ENCODE results near the gene PDLIM7.
"Not testable (repeated sequence)": the region's sequence is repeated elsewhere in the genome, so short reads cannot be mapped to it uniquely, and the experiment has no call there.

- TF ChIP-seq, protein P1, sequence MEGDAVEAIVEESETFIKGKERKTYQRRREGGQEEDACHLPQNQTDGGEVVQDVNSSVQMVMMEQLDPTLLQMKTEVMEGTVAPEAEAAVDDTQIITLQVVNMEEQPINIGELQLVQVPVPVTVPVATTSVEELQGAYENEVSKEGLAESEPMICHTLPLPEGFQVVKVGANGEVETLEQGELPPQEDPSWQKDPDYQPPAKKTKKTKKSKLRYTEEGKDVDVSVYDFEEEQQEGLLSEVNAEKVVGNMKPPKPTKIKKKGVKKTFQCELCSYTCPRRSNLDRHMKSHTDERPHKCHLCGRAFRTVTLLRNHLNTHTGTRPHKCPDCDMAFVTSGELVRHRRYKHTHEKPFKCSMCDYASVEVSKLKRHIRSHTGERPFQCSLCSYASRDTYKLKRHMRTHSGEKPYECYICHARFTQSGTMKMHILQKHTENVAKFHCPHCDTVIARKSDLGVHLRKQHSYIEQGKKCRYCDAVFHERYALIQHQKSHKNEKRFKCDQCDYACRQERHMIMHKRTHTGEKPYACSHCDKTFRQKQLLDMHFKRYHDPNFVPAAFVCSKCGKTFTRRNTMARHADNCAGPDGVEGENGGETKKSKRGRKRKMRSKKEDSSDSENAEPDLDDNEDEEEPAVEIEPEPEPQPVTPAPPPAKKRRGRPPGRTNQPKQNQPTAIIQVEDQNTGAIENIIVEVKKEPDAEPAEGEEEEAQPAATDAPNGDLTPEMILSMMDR (conservative IDR thresholded peaks at IDR 0.05; ENCODE audit: low read depth, low read length): not testable (repeated sequence)
- TF ChIP-seq EZH2 (IDR thresholded peaks at IDR 0.05; ENCODE audit: borderline replicate concordance, low read depth, low read length, poor library complexity, severe bottlenecking): not testable (repeated sequence)
Measured at GRCh38 chr5:177534433-177534832, 37.0 kb upstream of the PDLIM7 start.
